ENCODE data around the gene ZRANB3.
"Not testable (repeated sequence)": the region's sequence is repeated elsewhere in the genome, so short reads cannot be mapped to it uniquely, and the experiment has no call there.

The ZRANB3 gene

DNA sequence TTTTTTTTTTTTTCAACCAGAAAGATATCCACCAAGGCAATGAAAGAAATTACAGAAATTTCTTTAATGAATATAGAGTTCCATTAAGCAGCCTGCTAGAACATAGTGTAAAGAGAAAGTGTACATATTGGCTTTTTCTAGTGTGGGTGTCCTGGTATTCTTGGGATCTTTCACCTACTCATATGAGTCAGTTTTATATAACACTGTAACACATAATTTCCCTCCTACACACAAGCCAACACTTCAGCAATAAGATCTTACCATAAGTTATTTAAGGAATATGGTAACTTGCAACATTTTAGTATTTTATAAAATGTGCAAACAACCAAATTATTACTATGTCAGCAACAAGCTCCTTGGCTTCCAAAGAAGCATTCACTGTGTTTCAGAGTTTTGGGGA, 59.9 kb downstream of the ZRANB3 start:
- H3K27me3 ChIP-seq (ENCODE audit: control insufficient read depth, insufficient read depth, low read length) = no peaks in the 10 kb centered on the region
- H3K9ac ChIP-seq (ENCODE audit: low read length) = no peak overlapping the region
- no peak overlapping the region for H3K27ac ChIP-seq (ENCODE audit: low read depth, low read length)
- H3K4me1 ChIP-seq (ENCODE audit: control insufficient read depth, insufficient read depth, low read length) = no peaks in the 10 kb centered on the region
- H3K4me3 ChIP-seq (ENCODE audit: low read length) = no peak overlapping the region
- no peaks in the 10 kb centered on the region for H3K36me3 ChIP-seq (ENCODE audit: control insufficient read depth, insufficient read depth, low read length)

- Histone ChIP-seq H3K27ac (ENCODE audit: low read depth, low read length) (no peak overlapping the region), H3K27me3 (ENCODE audit: control insufficient read depth, insufficient read depth, low read length) (no peaks in the 10 kb centered on the region), H3K4me3 (ENCODE audit: low read length) (no peak overlapping the region), H3K9ac (ENCODE audit: low read length) (no peak overlapping the region), H3K4me1 (ENCODE audit: control insufficient read depth, insufficient read depth, low read length) (no peaks in the 10 kb centered on the region), H3K36me3 (ENCODE audit: control insufficient read depth, insufficient read depth, low read length) (no peaks in the 10 kb centered on the region)
Observed at GRCh38 chr2:135457279-135457678, 73.7 kb downstream of the ZRANB3 start.

GRCh38 chr2:135456835-135457234, 74.2 kb downstream of the ZRANB3 start:
- no peaks in the 10 kb centered on the region for H3K4me1 ChIP-seq (ENCODE audit: control insufficient read depth, insufficient read depth, low read length)
- no peaks in the 10 kb centered on the region for H3K36me3 ChIP-seq (ENCODE audit: control insufficient read depth, insufficient read depth, low read length)
- H3K27me3 ChIP-seq (ENCODE audit: control insufficient read depth, insufficient read depth, low read length) = no peaks in the 10 kb centered on the region
- H3K27ac ChIP-seq (ENCODE audit: low read depth, low read length) = no peak overlapping the region
- H3K4me3 ChIP-seq (ENCODE audit: low read length) = no peak overlapping the region
- no peak overlapping the region for H3K9ac ChIP-seq (ENCODE audit: low read length)

- no peak overlapping the region for H3K27ac ChIP-seq (ENCODE audit: low read depth, low read length)
- H3K4me3 ChIP-seq (ENCODE audit: low read length) = no peak overlapping the region
- H3K27me3 ChIP-seq (ENCODE audit: control insufficient read depth, insufficient read depth, low read length) = no peaks in the 10 kb centered on the region
- no peak overlapping the region for H3K9ac ChIP-seq (ENCODE audit: low read length)
- no peaks in the 10 kb centered on the region for H3K36me3 ChIP-seq (ENCODE audit: control insufficient read depth, insufficient read depth, low read length)
- H3K4me1 ChIP-seq (ENCODE audit: control insufficient read depth, insufficient read depth, low read length) = no peaks in the 10 kb centered on the region
Observed at GRCh38 chr2:135456431-135456830, 74.6 kb downstream of the ZRANB3 start.

GRCh38 chr2:135454608-135455007, 76.4 kb downstream of the ZRANB3 start:
- H3K4me3 ChIP-seq (ENCODE audit: low read length) = no peak overlapping the region
- no peak overlapping the region for H3K9ac ChIP-seq (ENCODE audit: low read length)
- no peak overlapping the region for H3K27ac ChIP-seq (ENCODE audit: low read depth, low read length)
- no peaks in the 10 kb centered on the region for H3K36me3 ChIP-seq (ENCODE audit: control insufficient read depth, insufficient read depth, low read length)
- H3K27me3 ChIP-seq (ENCODE audit: control insufficient read depth, insufficient read depth, low read length) = no peaks in the 10 kb centered on the region
- no peaks in the 10 kb centered on the region for H3K4me1 ChIP-seq (ENCODE audit: control insufficient read depth, insufficient read depth, low read length)

GRCh38 chr2:135453027-135453426, 78.0 kb downstream of the ZRANB3 start:
- H3K36me3 ChIP-seq (ENCODE audit: control insufficient read depth, insufficient read depth, low read length); H3K27me3 ChIP-seq (ENCODE audit: control insufficient read depth, insufficient read depth, low read length); H3K9ac ChIP-seq (ENCODE audit: low read length); H3K4me3 ChIP-seq (ENCODE audit: low read length); H3K4me1 ChIP-seq (ENCODE audit: control insufficient read depth, insufficient read depth, low read length); H3K27ac ChIP-seq (ENCODE audit: low read depth, low read length): not testable (repeated sequence)

GRCh38 chr2:135451966-135452365, 79.1 kb downstream of the ZRANB3 start:
- H3K27ac ChIP-seq (ENCODE audit: low read depth, low read length) = no peak overlapping the region
- H3K36me3 ChIP-seq (ENCODE audit: control insufficient read depth, insufficient read depth, low read length) = no peaks in the 10 kb centered on the region
- H3K4me1 ChIP-seq (ENCODE audit: control insufficient read depth, insufficient read depth, low read length) = no peaks in the 10 kb centered on the region
- no peaks in the 10 kb centered on the region for H3K27me3 ChIP-seq (ENCODE audit: control insufficient read depth, insufficient read depth, low read length)
- no peak overlapping the region for H3K9ac ChIP-seq (ENCODE audit: low read length)
- no peak overlapping the region for H3K4me3 ChIP-seq (ENCODE audit: low read length)

DNA sequence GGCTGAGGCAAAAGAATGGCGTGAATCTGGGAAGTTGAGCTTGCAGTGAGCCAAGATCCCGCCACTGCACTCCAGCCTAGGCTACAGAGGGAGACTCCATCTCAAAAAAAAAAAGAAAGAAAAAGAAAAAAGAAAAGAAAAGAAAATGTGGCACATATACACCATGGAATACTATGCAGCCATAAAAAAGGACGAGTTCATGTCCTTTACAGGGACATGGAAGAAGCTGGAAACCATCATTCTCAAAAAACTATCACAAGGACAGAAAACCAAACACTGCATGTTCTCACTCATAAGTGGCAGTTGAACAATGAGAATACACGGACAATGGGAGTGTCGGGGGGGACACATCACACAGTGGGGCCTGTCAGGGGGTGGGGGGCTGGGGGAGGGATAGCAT, 88.0 kb downstream of the ZRANB3 start:
- H3K36me3 ChIP-seq (ENCODE audit: control insufficient read depth, insufficient read depth, low read length) = not testable (repeated sequence)

GRCh38 chr2:135435155-135435554, 95.9 kb downstream of the ZRANB3 start:
- H3K9ac ChIP-seq (ENCODE audit: low read length); H3K4me1 ChIP-seq (ENCODE audit: control insufficient read depth, insufficient read depth, low read length): not testable (repeated sequence)

More for the DNA sequence above, 88.0 kb downstream of the ZRANB3 start:
- not testable (repeated sequence) for H3K4me1 ChIP-seq (ENCODE audit: control insufficient read depth, insufficient read depth, low read length); H3K4me3 ChIP-seq (ENCODE audit: low read length); H3K27ac ChIP-seq (ENCODE audit: low read depth, low read length); H3K27me3 ChIP-seq (ENCODE audit: control insufficient read depth, insufficient read depth, low read length); H3K9ac ChIP-seq (ENCODE audit: low read length)

GRCh38 chr2:135424849-135425248, 106.2 kb downstream of the ZRANB3 start:
- Histone ChIP-seq H3K36me3 (ENCODE audit: control insufficient read depth, insufficient read depth, low read length) (no peaks in the 10 kb centered on the region), H3K9ac (ENCODE audit: low read length) (no peak overlapping the region), H3K27me3 (ENCODE audit: control insufficient read depth, insufficient read depth, low read length) (no peaks in the 10 kb centered on the region), H3K27ac (ENCODE audit: low read depth, low read length) (no peak overlapping the region), H3K4me3 (ENCODE audit: low read length) (no peak overlapping the region), H3K4me1 (ENCODE audit: control insufficient read depth, insufficient read depth, low read length) (no peaks in the 10 kb centered on the region)

More at GRCh38 chr2:135435155-135435554, 95.9 kb downstream of the ZRANB3 start:
- H3K27me3 ChIP-seq (ENCODE audit: control insufficient read depth, insufficient read depth, low read length); H3K36me3 ChIP-seq (ENCODE audit: control insufficient read depth, insufficient read depth, low read length); H3K4me3 ChIP-seq (ENCODE audit: low read length); H3K27ac ChIP-seq (ENCODE audit: low read depth, low read length): not testable (repeated sequence)

- no peak overlapping the region for H3K4me3 ChIP-seq (ENCODE audit: low read length)
- no peaks in the 10 kb centered on the region for H3K4me1 ChIP-seq (ENCODE audit: control insufficient read depth, insufficient read depth, low read length)
- no peaks in the 10 kb centered on the region for H3K27me3 ChIP-seq (ENCODE audit: control insufficient read depth, insufficient read depth, low read length)
- no peaks in the 10 kb centered on the region for H3K36me3 ChIP-seq (ENCODE audit: control insufficient read depth, insufficient read depth, low read length)
- no peak overlapping the region for H3K27ac ChIP-seq (ENCODE audit: low read depth, low read length)
- H3K9ac ChIP-seq (ENCODE audit: low read length) = no peak overlapping the region
Observed at GRCh38 chr2:135422898-135423297, 108.1 kb downstream of the ZRANB3 start.

GRCh38 chr2:135411646-135412045, 119.4 kb downstream of the ZRANB3 start:
- Histone ChIP-seq H3K4me1 (ENCODE audit: control insufficient read depth, insufficient read depth, low read length) (no peaks in the 10 kb centered on the region), H3K36me3 (ENCODE audit: control insufficient read depth, insufficient read depth, low read length) (no peaks in the 10 kb centered on the region), H3K27me3 (ENCODE audit: control insufficient read depth, insufficient read depth, low read length) (no peaks in the 10 kb centered on the region), H3K4me3 (ENCODE audit: low read length) (no peak overlapping the region), H3K27ac (ENCODE audit: low read depth, low read length) (no peak overlapping the region), H3K9ac (ENCODE audit: low read length) (no peak overlapping the region)

DNA sequence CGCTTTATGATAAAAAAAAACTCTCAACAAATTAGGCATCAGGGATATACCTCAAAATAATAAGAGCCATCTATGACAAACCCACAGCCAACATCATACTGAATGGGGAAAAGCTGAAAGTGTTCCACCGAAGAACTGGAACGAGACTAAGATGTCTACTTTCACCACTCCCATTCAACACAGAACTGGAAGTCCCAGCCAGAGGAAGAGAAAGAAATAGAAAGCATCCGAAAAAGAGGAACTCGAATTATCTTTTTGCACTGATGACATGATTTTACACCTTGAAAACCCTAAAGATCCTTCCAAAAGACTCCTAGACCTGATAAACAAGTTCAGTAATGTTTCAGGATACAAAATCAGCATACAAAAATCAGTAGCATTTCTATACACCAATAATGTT, 121.6 kb downstream of the ZRANB3 start:
- Histone ChIP-seq H3K4me1 (ENCODE audit: control insufficient read depth, insufficient read depth, low read length) (no peaks in the 10 kb centered on the region), H3K9ac (ENCODE audit: low read length) (no peak overlapping the region), H3K27me3 (ENCODE audit: control insufficient read depth, insufficient read depth, low read length) (no peaks in the 10 kb centered on the region), H3K27ac (ENCODE audit: low read depth, low read length) (no peak overlapping the region), H3K4me3 (ENCODE audit: low read length) (no peak overlapping the region), H3K36me3 (ENCODE audit: control insufficient read depth, insufficient read depth, low read length) (no peaks in the 10 kb centered on the region)

All from rectal smooth muscle tissue (tissue), 1 donor.